Subcutaneous adipose tissue (tissue), 4 donors: ENCODE measurements around the gene FOXK2. TPM values are rescaled to one million over a fixed set of nuclear protein-coding genes. Genes with fewer than 3 reads are reported as not detected.

ENCODE experiments used
- total RNA-seq, 4 donors: library from RNA; depleted of rRNA; stranded (reverse); fragments of >200 nt; gene quantifications; one replicate each; pipeline ENCODE4 v1.1.0, GENCODE V29; 2016
- TF ChIP-seq, protein P1 (sequence below): fragments of 450-650 bp; IDR thresholded peaks from one replicate; pipeline ENCODE4 v1.5.1; 2016; ENCODE audit warnings: low read depth, mild to moderate bottlenecking, control low read depth, antibody characterized with exemption, moderate library complexity

Gene FOXK2
- total RNA-seq, 4 donors from 2014 or later: 22.0 to 42.2 (median 35.0) TPM

DNA sequence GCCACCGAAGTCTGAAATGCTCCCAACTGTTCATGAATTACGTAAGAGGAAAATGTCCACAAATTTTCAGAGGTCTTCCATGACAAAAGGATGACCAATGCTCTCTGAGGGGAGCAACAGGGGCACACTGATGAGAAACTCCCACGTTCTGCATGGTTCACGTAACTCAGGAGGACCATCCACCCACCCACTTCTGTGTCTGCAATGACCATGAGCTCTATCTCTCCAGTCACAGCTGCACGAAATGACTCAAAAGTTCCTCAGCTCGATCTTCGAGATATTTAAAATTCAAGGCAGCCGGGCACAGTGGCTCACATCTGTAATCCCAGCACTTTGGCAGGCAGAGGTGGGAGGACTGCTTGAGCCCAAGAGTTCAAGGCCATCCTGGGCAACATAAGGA lies 112.9 kb downstream of the FOXK2 start:
- TF ChIP-seq, protein P1, sequence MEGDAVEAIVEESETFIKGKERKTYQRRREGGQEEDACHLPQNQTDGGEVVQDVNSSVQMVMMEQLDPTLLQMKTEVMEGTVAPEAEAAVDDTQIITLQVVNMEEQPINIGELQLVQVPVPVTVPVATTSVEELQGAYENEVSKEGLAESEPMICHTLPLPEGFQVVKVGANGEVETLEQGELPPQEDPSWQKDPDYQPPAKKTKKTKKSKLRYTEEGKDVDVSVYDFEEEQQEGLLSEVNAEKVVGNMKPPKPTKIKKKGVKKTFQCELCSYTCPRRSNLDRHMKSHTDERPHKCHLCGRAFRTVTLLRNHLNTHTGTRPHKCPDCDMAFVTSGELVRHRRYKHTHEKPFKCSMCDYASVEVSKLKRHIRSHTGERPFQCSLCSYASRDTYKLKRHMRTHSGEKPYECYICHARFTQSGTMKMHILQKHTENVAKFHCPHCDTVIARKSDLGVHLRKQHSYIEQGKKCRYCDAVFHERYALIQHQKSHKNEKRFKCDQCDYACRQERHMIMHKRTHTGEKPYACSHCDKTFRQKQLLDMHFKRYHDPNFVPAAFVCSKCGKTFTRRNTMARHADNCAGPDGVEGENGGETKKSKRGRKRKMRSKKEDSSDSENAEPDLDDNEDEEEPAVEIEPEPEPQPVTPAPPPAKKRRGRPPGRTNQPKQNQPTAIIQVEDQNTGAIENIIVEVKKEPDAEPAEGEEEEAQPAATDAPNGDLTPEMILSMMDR: no peak

DNA sequence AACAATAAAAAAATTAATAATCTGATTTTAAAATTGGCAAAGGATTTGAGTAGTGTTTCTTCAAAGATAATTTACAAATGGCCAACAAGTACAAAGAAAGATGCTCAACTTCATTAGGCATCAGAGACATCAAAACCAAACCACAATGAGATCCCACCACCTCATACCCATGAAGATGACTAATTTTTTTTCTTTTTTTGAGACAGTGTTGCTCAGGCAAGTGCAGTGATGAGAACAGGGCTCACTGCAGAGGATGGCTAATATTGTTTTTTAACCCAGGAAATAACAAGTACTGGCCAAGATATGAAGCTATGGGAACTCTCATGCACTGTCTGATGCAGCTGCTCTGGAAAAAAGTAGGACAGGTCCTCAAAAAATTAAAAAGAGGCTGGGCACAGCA lies 113.8 kb downstream of the FOXK2 start:
- TF ChIP-seq, protein P1: no peak

DNA sequence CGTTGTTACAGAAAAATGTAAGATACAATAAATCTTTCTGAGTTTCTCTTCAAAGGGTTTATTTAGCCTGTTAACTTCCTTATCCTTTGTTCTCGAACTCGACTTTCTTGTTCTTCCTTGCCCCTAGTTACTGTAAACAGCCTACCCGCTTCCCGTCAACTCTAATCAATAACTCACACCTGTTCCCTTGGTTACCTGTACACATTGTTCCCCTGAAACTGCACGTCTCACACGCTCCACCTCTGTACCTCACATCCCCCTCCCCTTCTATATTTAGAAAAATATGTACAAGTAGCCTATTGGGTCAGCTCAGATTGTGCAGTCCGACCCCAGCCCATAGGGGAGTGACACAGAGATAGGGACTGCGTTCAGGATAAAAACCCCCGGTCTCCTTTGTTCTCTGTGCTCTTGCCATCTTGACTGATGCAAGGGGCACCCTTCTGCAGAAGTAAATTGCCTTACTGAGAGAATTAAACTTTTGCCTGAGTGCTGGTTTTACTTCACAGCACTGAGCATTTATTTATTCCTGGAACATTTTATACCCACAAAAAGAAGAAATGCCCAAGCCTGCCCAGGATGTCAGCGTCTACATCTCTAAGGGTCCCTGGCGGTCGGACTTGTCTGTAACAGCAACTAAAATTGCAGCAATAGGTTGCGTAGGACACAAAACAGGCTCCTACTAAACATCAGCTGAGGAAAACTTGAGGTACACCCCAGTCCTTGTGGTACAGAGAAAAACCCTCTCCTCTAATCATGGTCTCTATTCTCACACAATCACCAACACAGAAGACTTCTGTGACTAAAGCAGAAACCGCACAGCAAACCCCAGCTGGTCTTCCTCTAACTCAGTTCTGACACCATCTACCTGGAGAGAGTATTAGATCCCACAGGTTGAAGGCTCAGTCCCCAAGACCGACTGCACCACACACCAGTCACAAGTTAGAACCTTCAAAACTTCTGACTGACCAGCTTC lies 117.4 kb downstream of the FOXK2 start:
- TF ChIP-seq, protein P1: no peak

DNA sequence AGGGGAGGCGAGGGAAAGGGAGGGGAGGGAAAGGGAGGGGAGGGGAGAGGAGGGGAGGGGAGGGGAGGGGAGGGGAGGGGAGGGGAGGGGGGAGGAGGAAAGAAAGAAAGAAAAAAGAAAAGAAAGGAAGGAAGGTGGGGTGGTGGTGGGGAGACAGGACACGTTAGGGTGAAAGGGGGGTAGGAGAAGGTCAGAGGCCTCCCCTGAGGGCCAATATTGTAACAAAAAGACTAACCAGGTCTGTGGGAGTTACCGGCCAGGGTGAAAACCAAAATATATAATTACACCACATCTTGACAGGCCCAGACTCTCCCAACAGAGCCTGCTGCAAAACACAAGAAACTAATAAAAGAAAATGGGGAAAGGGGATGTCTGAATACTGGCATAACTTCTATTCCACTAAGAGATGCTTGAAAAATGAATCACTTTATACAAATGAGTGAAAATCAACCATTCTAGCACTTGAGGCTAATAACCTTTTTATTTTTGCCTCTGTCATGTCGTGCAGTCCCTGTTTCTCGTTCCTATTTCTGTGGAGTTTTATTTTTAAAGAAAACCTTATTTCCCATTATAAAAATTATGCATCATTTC lies 118.7 kb downstream of the FOXK2 start:
- TF ChIP-seq, protein P1: no peak

DNA sequence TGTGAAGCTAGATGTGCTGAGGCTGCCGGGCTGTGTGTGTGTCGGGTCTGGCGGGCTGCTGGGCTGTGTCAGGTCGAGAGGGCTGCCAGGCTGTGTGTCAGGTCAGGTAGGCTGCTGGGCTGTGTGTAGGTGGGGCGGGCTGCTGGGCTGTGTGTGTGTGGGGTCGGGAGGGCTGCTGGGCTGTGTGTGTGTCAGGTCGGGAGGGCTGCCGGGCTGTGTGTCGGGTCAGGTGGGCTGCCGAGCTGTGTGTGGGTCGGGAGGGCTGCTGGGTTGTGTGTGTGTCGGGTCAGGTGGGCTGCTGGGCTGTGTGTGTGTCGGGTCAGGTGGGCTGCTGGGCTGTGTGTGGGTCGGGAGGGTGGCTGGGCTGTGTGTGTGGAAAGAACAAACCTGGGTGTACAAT lies 120.1 kb downstream of the FOXK2 start:
- TF ChIP-seq, protein P1: no peak

DNA sequence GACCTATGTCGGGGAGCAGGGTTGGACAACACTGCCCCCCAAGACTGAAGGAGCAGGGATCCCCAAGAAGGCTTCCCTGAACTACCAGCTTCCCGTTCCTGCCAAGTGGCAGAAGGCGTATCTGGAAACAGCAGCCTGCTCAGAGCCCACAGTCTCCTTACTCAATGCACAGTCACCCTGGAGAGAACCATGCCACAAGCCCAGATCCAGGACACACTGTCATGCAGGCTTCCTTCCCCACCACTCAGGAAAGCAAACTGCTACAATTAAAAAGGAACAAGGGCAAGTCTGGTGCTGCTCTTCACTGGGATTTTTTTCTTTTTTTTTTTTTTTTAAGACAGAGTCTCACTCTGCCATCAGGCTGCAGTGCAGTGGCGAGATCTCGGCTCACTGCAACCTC lies 120.5 kb downstream of the FOXK2 start:
- TF ChIP-seq, protein P1: no peak

DNA sequence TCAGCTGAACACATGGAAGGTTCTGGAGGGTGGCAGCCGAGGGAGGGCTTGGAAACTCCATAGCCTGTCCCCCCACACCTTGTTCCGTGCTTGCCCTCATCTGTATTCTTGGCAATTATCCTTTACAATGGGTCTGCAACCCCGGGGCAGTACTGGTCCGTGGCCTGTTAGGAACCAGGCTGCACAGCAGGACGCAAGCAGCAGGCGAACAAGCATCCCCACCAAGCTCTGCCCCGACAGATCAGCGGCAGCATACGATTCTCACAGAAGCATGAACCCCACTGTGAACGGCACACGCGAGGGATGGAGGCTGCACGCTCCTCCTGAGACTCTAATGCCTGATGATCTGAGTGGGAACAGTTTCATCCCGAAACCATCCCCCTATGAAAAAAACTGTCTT lies 122.5 kb downstream of the FOXK2 start:
- TF ChIP-seq, protein P1: no peak
